GM12878 (cell line): ENCODE data around the gene FMOD. TPM values are rescaled to one million over a fixed set of nuclear protein-coding genes. Genes with fewer than 3 reads are reported as not detected.
A peak's percentile ranks its signal among the peaks of the same experiment; 100 is the strongest.

ENCODE experiments used
- ATF2 ChIP-seq: IDR thresholded peaks from 2 replicates; pipeline ENCODE4 v1.6.1; 2012; ENCODE audit warnings: low read length, inconsistent platforms
- BACH1 ChIP-seq: fragments of 450-650 bp; IDR thresholded peaks from 2 replicates; pipeline ENCODE4 v1.6.1; 2017; ENCODE audit warnings: mild to moderate bottlenecking, borderline replicate concordance
- BCL11A ChIP-seq: IDR thresholded peaks from 2 replicates; pipeline ENCODE4 v1.6.1; 2011; ENCODE audit warnings: low read depth, low read length
- BRCA1 ChIP-seq: IDR thresholded peaks from 2 replicates; pipeline ENCODE4 v1.6.1; 2011; ENCODE audit warnings: low read depth, low read length, improper control_type of control experiment
- CHD1 ChIP-seq: IDR thresholded peaks from 2 replicates; pipeline ENCODE4 v1.6.1; 2012; ENCODE audit warnings: low read depth, low read length, improper control_type of control experiment
- EGR1 ChIP-seq, 2 experiments: IDR thresholded peaks; 1 replicate in 1 of 2; 2 replicates in 1 of 2; pipeline ENCODE4 v1.6.1; 2011 to 2012; ENCODE audit warnings: low read depth in 2 of 2, low read length in 2 of 2, borderline replicate concordance in 1 of 2, mild to moderate bottlenecking in 1 of 2, moderate library complexity in 1 of 2
- GABPA ChIP-seq: IDR thresholded peaks from 2 replicates; pipeline ENCODE4 v1.6.1; 2014; ENCODE audit warnings: antibody characterized with exemption, low read depth, mild to moderate bottlenecking, inconsistent platforms
- LARP7 ChIP-seq: fragments of 450-650 bp; IDR thresholded peaks from 2 replicates; pipeline ENCODE4 v1.6.1; 2017; ENCODE audit warnings: mild to moderate bottlenecking
- MTA2 ChIP-seq: fragments of 450-650 bp; IDR thresholded peaks from 2 replicates; pipeline ENCODE4 v1.6.1; 2016; ENCODE audit warnings: low read depth, mild to moderate bottlenecking, moderate library complexity
- NKRF ChIP-seq: fragments of 450-650 bp; conservative IDR thresholded peaks from 2 replicates; pipeline ENCODE4 v1.6.1; 2017; ENCODE audit warnings: mild to moderate bottlenecking, moderate library complexity
- PML ChIP-seq: IDR thresholded peaks from 2 replicates; pipeline ENCODE4 v1.6.1; 2012; ENCODE audit warnings: low read length, inconsistent platforms
- RAD21 ChIP-seq: IDR thresholded peaks from 2 replicates; pipeline ENCODE4 v1.6.1; 2011; ENCODE audit warnings: mild to moderate bottlenecking, low read depth, low read length, moderate library complexity; ENCODE audit not compliant: insufficient read depth
- RUNX3 ChIP-seq: IDR thresholded peaks from 2 replicates; pipeline ENCODE4 v1.6.1; 2012; ENCODE audit warnings: low read length, inconsistent platforms
- SMAD1 ChIP-seq: fragments of 450-650 bp; IDR thresholded peaks from 2 replicates; pipeline ENCODE4 v1.6.1; 2018; ENCODE audit warnings: mild to moderate bottlenecking, low read depth; ENCODE audit not compliant: partially characterized antibody
- STAT1 ChIP-seq: fragments of 450-650 bp; conservative IDR thresholded peaks from 2 replicates; pipeline ENCODE4 v1.6.1; 2014; ENCODE audit warnings: antibody characterized with exemption, mild to moderate bottlenecking
- WRNIP1 ChIP-seq: IDR thresholded peaks from 2 replicates; pipeline ENCODE4 v1.6.1; 2011; ENCODE audit warnings: low read depth, low read length, improper control_type of control experiment, borderline replicate concordance
- ZNF384 ChIP-seq: IDR thresholded peaks from 2 replicates; pipeline ENCODE4 v1.6.1; 2012; ENCODE audit warnings: low read depth, mild to moderate bottlenecking, low read length, improper control_type of control experiment, borderline replicate concordance
- polyA plus RNA-seq, 11 experiments: library from polyadenylated mRNA; depleted of rRNA in 4 of 11; unstranded in 6 of 11; stranded (reverse) in 5 of 11; fragments of >200 nt; fragmentation: Nextera tagmentation in 4 of 11; fragmentation: Illumina TruSeq in 1 of 11; extraction: Ambion mirVana in 4 of 11; extraction: Trizol in 1 of 11; gene quantifications; 1 replicate in 1 of 11; 2 replicates in 10 of 11; pipeline versions ENCODE4 v1.2.1 to v1.2.3, GENCODE V29; 2011 to 2016; ENCODE audit warnings: inconsistent platforms in 2 of 11, missing spikeins in 2 of 11, low read depth in 1 of 11
- total RNA-seq, 4 experiments: library from RNA; depleted of rRNA in 3 of 4; stranded (reverse); fragments of >200 nt in 3 of 4; fragmentation: Illumina TruSeq in 1 of 4; extraction: Trizol in 1 of 4; gene quantifications; 2 replicates each; pipeline versions ENCODE4 v1.2.1 to v1.2.3, GENCODE V29; 2013 to 2021
- TF ChIP-seq, protein P1 (sequence below): IDR thresholded peaks from 2 replicates; pipeline ENCODE4 v1.6.1; 2012; ENCODE audit warnings: low read depth, low read length, improper control_type of control experiment
- TF ChIP-seq, protein P2 (sequence below): fragments of 450-650 bp; IDR thresholded peaks from 2 replicates; pipeline ENCODE4 v1.6.1; 2017; ENCODE audit warnings: low read depth, mild to moderate bottlenecking, moderate library complexity
- TF ChIP-seq, protein P3 (sequence below): fragments of 450-650 bp; IDR thresholded peaks from 2 replicates; pipeline ENCODE4 v1.6.1; 2017; ENCODE audit warnings: mild to moderate bottlenecking, low read depth, inconsistent platforms; ENCODE audit not compliant: poor library complexity, severe bottlenecking

The FMOD gene
- total and polyA plus RNA-seq, 10 of the 15 experiments (the other 5 are each of a cell fraction or from before 2014, with no cell fraction given), result 0.03 to 0.26 (median 0.11) TPM; not detected in 7

GRCh38 chr1:203306089-203306964 is 44.6 kb downstream of the FMOD start (continued):
- TF ChIP-seq MTA2 (peak; percentile 54; the same call in 1 of the 2 replicates), GABPA (no peak), ATF2 (no peak), BACH1 (peak; percentile 23; the same call in 1 of the 2 replicates), RUNX3 (peak; percentile 22; the same call in 1 of the 2 replicates), SMAD1 (peak; percentile 95), STAT1 (no peak), ZNF384 (no peak), RAD21 (peak; percentile 38; the same call in 1 of the 2 replicates), BCL11A (no peak), WRNIP1 (peak; percentile 94; the same call in 1 of the 2 replicates), LARP7 (0 out of 2 replicates have a peak, but pooled peaks have one; percentile 25), BRCA1 (no peak), PML (no peak; the same call in none of the 2 replicates), EGR1 (IDR thresholded peaks at IDR 0.05; ENCODE audit: borderline replicate concordance in 1 of 2, low read depth in 2 of 2, low read length in 2 of 2) (0 out of 3 replicates have a peak, but pooled peaks of 1 of the 2 experiments have one; percentile 13), CHD1 (0 out of 2 replicates have a peak, but pooled peaks have one; percentile 55), NKRF (peak; percentile 45; the same call in 1 of the 2 replicates)
- TF ChIP-seq, protein P1, sequence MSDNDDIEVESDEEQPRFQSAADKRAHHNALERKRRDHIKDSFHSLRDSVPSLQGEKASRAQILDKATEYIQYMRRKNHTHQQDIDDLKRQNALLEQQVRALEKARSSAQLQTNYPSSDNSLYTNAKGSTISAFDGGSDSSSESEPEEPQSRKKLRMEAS, result 0 out of 2 replicates have a peak, but pooled peaks have one; percentile 7
- TF ChIP-seq, protein P2, sequence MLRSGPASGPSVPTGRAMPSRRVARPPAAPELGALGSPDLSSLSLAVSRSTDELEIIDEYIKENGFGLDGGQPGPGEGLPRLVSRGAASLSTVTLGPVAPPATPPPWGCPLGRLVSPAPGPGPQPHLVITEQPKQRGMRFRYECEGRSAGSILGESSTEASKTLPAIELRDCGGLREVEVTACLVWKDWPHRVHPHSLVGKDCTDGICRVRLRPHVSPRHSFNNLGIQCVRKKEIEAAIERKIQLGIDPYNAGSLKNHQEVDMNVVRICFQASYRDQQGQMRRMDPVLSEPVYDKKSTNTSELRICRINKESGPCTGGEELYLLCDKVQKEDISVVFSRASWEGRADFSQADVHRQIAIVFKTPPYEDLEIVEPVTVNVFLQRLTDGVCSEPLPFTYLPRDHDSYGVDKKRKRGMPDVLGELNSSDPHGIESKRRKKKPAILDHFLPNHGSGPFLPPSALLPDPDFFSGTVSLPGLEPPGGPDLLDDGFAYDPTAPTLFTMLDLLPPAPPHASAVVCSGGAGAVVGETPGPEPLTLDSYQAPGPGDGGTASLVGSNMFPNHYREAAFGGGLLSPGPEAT, result peak; percentile 78
- TF ChIP-seq, protein P3, sequence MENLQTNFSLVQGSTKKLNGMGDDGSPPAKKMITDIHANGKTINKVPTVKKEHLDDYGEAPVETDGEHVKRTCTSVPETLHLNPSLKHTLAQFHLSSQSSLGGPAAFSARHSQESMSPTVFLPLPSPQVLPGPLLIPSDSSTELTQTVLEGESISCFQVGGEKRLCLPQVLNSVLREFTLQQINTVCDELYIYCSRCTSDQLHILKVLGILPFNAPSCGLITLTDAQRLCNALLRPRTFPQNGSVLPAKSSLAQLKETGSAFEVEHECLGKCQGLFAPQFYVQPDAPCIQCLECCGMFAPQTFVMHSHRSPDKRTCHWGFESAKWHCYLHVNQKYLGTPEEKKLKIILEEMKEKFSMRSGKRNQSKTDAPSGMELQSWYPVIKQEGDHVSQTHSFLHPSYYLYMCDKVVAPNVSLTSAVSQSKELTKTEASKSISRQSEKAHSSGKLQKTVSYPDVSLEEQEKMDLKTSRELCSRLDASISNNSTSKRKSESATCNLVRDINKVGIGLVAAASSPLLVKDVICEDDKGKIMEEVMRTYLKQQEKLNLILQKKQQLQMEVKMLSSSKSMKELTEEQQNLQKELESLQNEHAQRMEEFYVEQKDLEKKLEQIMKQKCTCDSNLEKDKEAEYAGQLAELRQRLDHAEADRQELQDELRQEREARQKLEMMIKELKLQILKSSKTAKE, result peak; percentile 58
